Transverse colon (tissue), 4 donors: ENCODE results near the gene CRMP1. TPM values are rescaled to one million over a fixed set of nuclear protein-coding genes. Genes with fewer than 3 reads are reported as not detected.

ENCODE experiments used
- DNase-seq: peaks from one replicate; pipeline ENCODE4 v3.0.0-alpha.2; 2019
- H3K27ac ChIP-seq, 4 donors: fragments of 200-600 bp; sonication (generic); 2 replicates each; pipeline ENCODE4 v1.5.1; 2016 to 2018; ENCODE audit warnings: inconsistent platforms in 4 of 4
- H3K27me3 ChIP-seq: fragments of 200-600 bp; sonication (generic); 2 replicates; pipeline ENCODE4 v1.5.1; 2017; ENCODE audit warnings: inconsistent platforms
- H3K36me3 ChIP-seq, 4 donors: fragments of 200-600 bp; sonication (generic); 2 replicates each; pipeline ENCODE4 v1.5.1; 2017 to 2019; ENCODE audit warnings: inconsistent platforms in 4 of 4
- H3K4me1 ChIP-seq, 4 donors: fragments of 200-600 bp; sonication (generic); 2 replicates each; pipeline ENCODE4 v1.5.1; 2017 to 2020; ENCODE audit warnings: inconsistent platforms in 4 of 4
- H3K4me3 ChIP-seq, 4 donors: fragments of 200-600 bp; sonication (generic); 1 replicate in 1 of 4; 2 replicates in 3 of 4; pipeline versions ENCODE4 v1.5.1 to v1.6.1; 2017 to 2019; ENCODE audit warnings: inconsistent platforms in 4 of 4
- H3K9me3 ChIP-seq, 2 donors: fragments of 200-600 bp; sonication (generic); 2 replicates each; pipeline ENCODE4 v1.5.1; 2017 to 2019; ENCODE audit warnings: inconsistent platforms in 2 of 2
- EP300 ChIP-seq: sonication (generic); formaldehyde crosslinking; IDR thresholded peaks from one replicate; pipeline ENCODE4 v1.6.1; 2017; ENCODE audit warnings: antibody characterized with exemption, low read depth
- POLR2A ChIP-seq: fragments of 450-650 bp; IDR thresholded peaks from one replicate; pipeline ENCODE4 v1.6.1; 2016; ENCODE audit warnings: antibody characterized with exemption, mild to moderate bottlenecking, moderate library complexity
- POLR2AphosphoS5 ChIP-seq, 3 donors: sonication (generic); formaldehyde crosslinking; IDR thresholded peaks; one replicate each; pipeline ENCODE4 v1.6.1; 2016; ENCODE audit warnings: antibody characterized with exemption in 3 of 3
- WGBS, 2 donors: methylation state at CpG; one replicate each; pipeline ENCODE4 v1.1.5; 2018; ENCODE audit warnings: low coverage in 1 of 2; 5-methylcytosine and 5-hydroxymethylcytosine counted together
- in situ Hi-C, 4 donors: fragments of 200-750 bp; cut with MboI; loops; one replicate each; pipeline versions ENCODE4 v1.15.0 to v1.15.1; 2017; ENCODE audit warnings: low sequenced_read_pairs in 3 of 4, low pct_ligation_motif_present in 1 of 4, low pct_unique_long_range_greater_than_20kb in 1 of 4
- intact Hi-C: fragments of 100-400 bp; cut with DNase I; formaldehyde crosslinking; loops from one replicate; pipeline ENCODE4 v1.15.1; 2023; ENCODE audit warnings: low total_unique reads
- total RNA-seq, 4 donors: library from RNA; depleted of rRNA; stranded (reverse); fragments of >200 nt; gene quantifications; one replicate each; pipeline ENCODE4 v1.1.0, GENCODE V29; 2016
- TF ChIP-seq, protein P1 (sequence below), 5 experiments: fragments of 200-600 bp in 3 of 5; fragments of 450-650 bp in 2 of 5; sonication (generic) in 3 of 5; IDR thresholded peaks; 1 replicate in 2 of 5; 2 replicates in 3 of 5; pipeline ENCODE4 v1.5.1; 2016 to 2017; ENCODE audit warnings: antibody characterized with exemption in 5 of 5, inconsistent platforms in 3 of 5, mild to moderate bottlenecking in 2 of 5, moderate library complexity in 1 of 5

The CRMP1 gene
- total RNA-seq, 4 donors from 2014 or later: 0.55 to 3.0 (median 2.1) TPM; not detected in 1

DNA sequence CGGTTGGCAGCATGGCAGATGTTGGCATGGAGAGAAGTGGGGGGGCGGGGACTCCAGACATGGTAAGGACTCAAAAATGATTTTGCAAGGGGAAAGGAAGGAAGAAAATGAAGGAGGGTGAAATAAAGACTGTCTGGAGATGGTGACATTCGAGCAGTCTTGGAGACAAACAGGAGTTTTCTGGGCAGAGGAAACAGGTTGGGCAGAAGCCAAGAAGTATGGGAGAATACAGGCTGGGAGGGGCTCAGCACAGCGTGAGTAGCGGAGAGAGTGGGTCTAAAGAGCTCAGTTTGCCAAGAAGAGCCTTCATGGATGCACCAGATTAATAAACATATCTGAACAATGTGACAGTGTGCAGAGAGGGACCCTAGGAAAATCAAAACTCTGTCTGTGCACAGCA is 13.3 kb upstream of the CRMP1 start:
- DNase-seq: no peak
- TF ChIP-seq POLR2A (no peak), EP300 (no peak), POLR2AphosphoS5 (IDR thresholded peaks at IDR 0.05) (no peak)
- TF ChIP-seq, protein P1, sequence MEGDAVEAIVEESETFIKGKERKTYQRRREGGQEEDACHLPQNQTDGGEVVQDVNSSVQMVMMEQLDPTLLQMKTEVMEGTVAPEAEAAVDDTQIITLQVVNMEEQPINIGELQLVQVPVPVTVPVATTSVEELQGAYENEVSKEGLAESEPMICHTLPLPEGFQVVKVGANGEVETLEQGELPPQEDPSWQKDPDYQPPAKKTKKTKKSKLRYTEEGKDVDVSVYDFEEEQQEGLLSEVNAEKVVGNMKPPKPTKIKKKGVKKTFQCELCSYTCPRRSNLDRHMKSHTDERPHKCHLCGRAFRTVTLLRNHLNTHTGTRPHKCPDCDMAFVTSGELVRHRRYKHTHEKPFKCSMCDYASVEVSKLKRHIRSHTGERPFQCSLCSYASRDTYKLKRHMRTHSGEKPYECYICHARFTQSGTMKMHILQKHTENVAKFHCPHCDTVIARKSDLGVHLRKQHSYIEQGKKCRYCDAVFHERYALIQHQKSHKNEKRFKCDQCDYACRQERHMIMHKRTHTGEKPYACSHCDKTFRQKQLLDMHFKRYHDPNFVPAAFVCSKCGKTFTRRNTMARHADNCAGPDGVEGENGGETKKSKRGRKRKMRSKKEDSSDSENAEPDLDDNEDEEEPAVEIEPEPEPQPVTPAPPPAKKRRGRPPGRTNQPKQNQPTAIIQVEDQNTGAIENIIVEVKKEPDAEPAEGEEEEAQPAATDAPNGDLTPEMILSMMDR (IDR thresholded peaks at IDR 0.05): no peak
- Histone ChIP-seq H3K4me1 (no peaks in the 10 kb centered on the region), H3K4me3 (no peak overlapping the region), H3K36me3 (no peaks in the 10 kb centered on the region), H3K9me3 (no peaks in the 10 kb centered on the region), H3K27ac (no peak overlapping the region), H3K27me3 (peaks cover 27% of the 10 kb centered on the region)
- intact Hi-C loops (no loop called here), in situ Hi-C loops (no loop called here)
- 18 to 19% methylated on average over 5 of the region's 5 CpGs for WGBS, 2 donors

- H3K9me3 ChIP-seq: no peaks in the 10 kb centered on the region
- DNase-seq: no peak
- intact Hi-C loops: no loop called here
- no peaks in the 10 kb centered on the region for H3K4me1 ChIP-seq
- no peak overlapping the region for H3K4me3 ChIP-seq
- TF ChIP-seq EP300 (no peak), POLR2AphosphoS5 (IDR thresholded peaks at IDR 0.05) (no peak), POLR2A (no peak)
- TF ChIP-seq, protein P1 (IDR thresholded peaks at IDR 0.05): no peak
- H3K36me3 ChIP-seq: no peaks in the 10 kb centered on the region
- peaks cover 27% of the 10 kb centered on the region for H3K27me3 ChIP-seq
- no peak overlapping the region for H3K27ac ChIP-seq
- in situ Hi-C loops: no loop called here
- WGBS, 2 donors: 0 to 22% methylated on average over 2 to 8 of the region's 8 CpGs
Measured at GRCh38 chr4:5905714-5906113, 12.8 kb upstream of the CRMP1 start.

GRCh38 chr4:5900844-5901243 is 8.0 kb upstream of the CRMP1 start:
- no peak overlapping the region for H3K27ac ChIP-seq
- H3K36me3 ChIP-seq: no peaks in the 10 kb centered on the region
- peaks cover 49% of the 10 kb centered on the region for H3K27me3 ChIP-seq
- in situ Hi-C loops (no loop called here), intact Hi-C loops (no loop called here)
- no peak overlapping the region for H3K4me3 ChIP-seq
- 76 to 87% methylated on average over 2 to 5 of the region's 5 CpGs for WGBS, 2 donors
- H3K4me1 ChIP-seq: no peaks in the 10 kb centered on the region
- DNase-seq: no peak
- no peaks in the 10 kb centered on the region for H3K9me3 ChIP-seq
- TF ChIP-seq POLR2A (no peak), POLR2AphosphoS5 (IDR thresholded peaks at IDR 0.05) (no peak), EP300 (no peak)
- TF ChIP-seq, protein P1 (IDR thresholded peaks at IDR 0.05): no peak

DNA sequence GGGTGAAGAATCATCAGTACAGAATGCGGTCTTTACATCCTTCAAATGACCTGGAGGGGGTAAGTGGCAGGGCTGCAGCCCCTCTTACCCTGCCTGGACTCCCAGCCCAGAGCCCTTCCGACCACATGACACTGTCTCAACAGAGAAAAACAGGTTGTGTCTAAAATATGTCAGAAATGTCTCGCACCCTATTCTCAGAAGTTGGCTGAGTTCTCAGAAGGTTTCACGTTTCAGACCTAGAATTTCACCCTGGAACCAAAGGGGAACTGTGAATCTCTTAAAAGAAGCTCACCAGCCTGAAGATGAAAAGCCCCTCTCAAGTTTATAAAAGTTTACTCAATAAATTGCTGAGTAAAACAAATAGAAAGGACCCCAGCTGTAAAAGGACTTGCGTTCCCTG is 7.0 kb upstream of the CRMP1 start:
- intact Hi-C loops (no loop called here), in situ Hi-C loops (no loop called here)
- Histone ChIP-seq H3K9me3 (no peaks in the 10 kb centered on the region), H3K4me3 (no peak overlapping the region), H3K4me1 (no peaks in the 10 kb centered on the region), H3K27me3 (peaks cover 54% of the 10 kb centered on the region), H3K27ac (no peak overlapping the region), H3K36me3 (no peaks in the 10 kb centered on the region)
- DNase-seq: no peak
- 58 to 61% methylated on average over 5 of the region's 5 CpGs for WGBS, 2 donors
- TF ChIP-seq, protein P1 (IDR thresholded peaks at IDR 0.05): no peak
- TF ChIP-seq EP300: no peak
- TF ChIP-seq POLR2AphosphoS5 (IDR thresholded peaks at IDR 0.05): no peak
- no peak for TF ChIP-seq POLR2A
